ENCODE measurements around the gene NLRC5.

DNA sequence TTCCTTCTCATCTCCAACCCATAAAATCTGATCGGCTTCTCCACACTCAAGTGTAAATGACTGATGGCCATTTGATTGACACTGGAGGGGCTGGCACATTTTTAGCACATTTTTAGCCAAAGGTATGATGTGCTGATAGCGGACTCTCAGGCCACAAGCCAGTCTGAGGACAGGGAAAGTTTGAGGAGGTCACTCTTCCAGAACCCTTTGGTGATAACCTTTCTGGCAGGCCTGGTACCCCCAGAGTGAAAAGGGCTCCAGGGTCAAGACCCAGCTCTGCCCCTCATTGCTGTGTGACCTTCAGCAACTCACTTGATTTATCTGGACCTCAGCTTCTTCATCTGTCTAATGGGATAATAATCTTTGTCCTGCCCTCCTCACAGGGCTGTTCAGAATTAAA lies 1.7 kb upstream of the NLRC5 start:
- TF ChIP-seq POLR2A (IDR thresholded peaks at IDR 0.05; ENCODE audit: low read depth, low read length) (no peak), TAF1 (IDR thresholded peaks at IDR 0.05; ENCODE audit: low read depth, low read length) (no peak), SPI1 (IDR thresholded peaks at IDR 0.05; ENCODE audit: low read depth, low read length) (no peak), POLR2AphosphoS5 (IDR thresholded peaks at IDR 0.05; ENCODE audit: low read depth, low read length) (no peak), PAX5 (IDR thresholded peaks at IDR 0.05; ENCODE audit: insufficient read depth, low read length, severe bottlenecking) (no peak), POU2F2 (IDR thresholded peaks at IDR 0.05; ENCODE audit: low read depth, low read length) (no peak)
